ENCODE results near the gene DUOX1. TPM values are rescaled to one million over a fixed set of nuclear protein-coding genes. Genes with fewer than 3 reads are reported as not detected.

DUOX1 gene
- total and polyA plus RNA-seq, 8 donors: 6.4 to 265 (median 8.4) TPM

GRCh38 chr15:45116482-45117307, 13.1 kb upstream of the DUOX1 start:
- Histone ChIP-seq H3K36me3 (no peaks in the 10 kb centered on the region), H3K9me3 (no peaks in the 10 kb centered on the region), H3K27me3 (peaks cover 63 to 73% of the 10 kb centered on the region in 2 donors), H3K4me3 (no peak overlapping the region), H3K27ac (no peak overlapping the region), H3K4me1 (peaks cover 11 to 38% of the 10 kb centered on the region in 2 donors)
- intact Hi-C loops (cut with DNase I): no loop called here
- ATAC-seq: peak; percentile 5
- no peak for TF ChIP-seq CTCF (IDR thresholded peaks at IDR 0.05)
- DNase-seq: peak in 1 of 4 donors; percentile 30

GRCh38 chr15:45117308-45118130, 12.3 kb upstream of the DUOX1 start:
- Histone ChIP-seq H3K4me1 (peaks cover 11 to 35% of the 10 kb centered on the region in 2 donors), H3K36me3 (no peaks in the 10 kb centered on the region), H3K4me3 (no peak overlapping the region), H3K27me3 (peaks cover 55 to 70% of the 10 kb centered on the region in 2 donors), H3K9me3 (no peaks in the 10 kb centered on the region), H3K27ac (no peak overlapping the region)
- intact Hi-C loops (cut with DNase I): no loop called here
- DNase-seq (no peak), ATAC-seq (peak; percentile 6)
- no peak for TF ChIP-seq CTCF (IDR thresholded peaks at IDR 0.05)

GRCh38 chr15:45118131-45118588, 11.6 kb upstream of the DUOX1 start:
- no peaks in the 10 kb centered on the region for H3K36me3 ChIP-seq
- H3K9me3 ChIP-seq: no peaks in the 10 kb centered on the region
- DNase-seq (peak; percentile 83 to 94 (median 86)), ATAC-seq (peak; percentile 93)
- H3K4me1 ChIP-seq: peaks cover 11 to 32% of the 10 kb centered on the region in 2 donors
- TF ChIP-seq CTCF (IDR thresholded peaks at IDR 0.05): peak; percentile 92 to 98
- H3K27ac ChIP-seq: no peak overlapping the region
- H3K4me3 ChIP-seq: no peak overlapping the region
- intact Hi-C loops (cut with DNase I): no loop called here
- peaks cover 48 to 70% of the 10 kb centered on the region in 2 donors for H3K27me3 ChIP-seq

GRCh38 chr15:45118996-45119395, 10.8 kb upstream of the DUOX1 start:
- ATAC-seq (no peak), DNase-seq (no peak)
- H3K27ac ChIP-seq: no peak overlapping the region
- no peaks in the 10 kb centered on the region for H3K36me3 ChIP-seq
- peaks cover 40 to 63% of the 10 kb centered on the region in 2 donors for H3K27me3 ChIP-seq
- no peak overlapping the region for H3K4me3 ChIP-seq
- intact Hi-C loops (cut with DNase I): no loop called here
- H3K9me3 ChIP-seq: no peaks in the 10 kb centered on the region
- TF ChIP-seq CTCF (IDR thresholded peaks at IDR 0.05): no peak
- H3K4me1 ChIP-seq: peaks cover 11 to 32% of the 10 kb centered on the region in 2 donors

Data from left lung (tissue), 10 donors.